ENCODE results near the gene OGFOD3.
"Not testable (repeated sequence)": the region's sequence is repeated elsewhere in the genome, so short reads cannot be mapped to it uniquely, and the experiment has no call there.

OGFOD3 gene

GRCh38 chr17:82370471-82371332 lies 47.7 kb downstream of the OGFOD3 start:
- TF ChIP-seq L3MBTL2 (conservative IDR thresholded peaks at IDR 0.05) (peak; percentile 63), ELF4 (IDR thresholded peaks at IDR 0.05) (no peak)
- POLR2A ChIA-PET, result interaction anchor here (1.2 kb wide), 1 partner anchor 13 kb away, joined by 3 read pairs; no protein-coding TSS in a partner anchor
- no peak for DNase-seq (ENCODE audit: extremely low spot score)
- CTCF ChIA-PET, result interaction anchor here (0.7 kb wide), 1 partner anchor 288 kb away, joined by 3 read pairs; no protein-coding TSS in a partner anchor

- DNase-seq (ENCODE audit: extremely low spot score), result no peak
- no peak for TF ChIP-seq HDGF (IDR thresholded peaks at IDR 0.05; ENCODE audit: borderline replicate concordance)
- TF ChIP-seq LEF1 (IDR thresholded peaks at IDR 0.05; ENCODE audit: borderline replicate concordance), result no peak
- peak; percentile 40; the same call in 1 of the 2 replicates for TF ChIP-seq ZNF384 (IDR thresholded peaks at IDR 0.05)
- CTCF ChIA-PET, result no interaction called here
- POLR2A ChIA-PET, result interaction anchor here (1.2 kb wide), 1 partner anchor 14 kb away, joined by 3 read pairs; no protein-coding TSS in a partner anchor
These were observed 49.2 kb downstream of the OGFOD3 start for GRCh38 chr17:82369211-82369610.

GRCh38 chr17:82367724-82368524 lies 50.5 kb downstream of the OGFOD3 start:
- POLR2A ChIA-PET, result interaction anchor here (1.0 to 2.5 kb wide), 2 partner anchors 10 to 11 kb away, joined by 4 to 22 read pairs; partner anchors contain the start of gene TEX19
- CTCF ChIA-PET, result interaction anchor here (0.6 kb wide), 1 partner anchor 337 kb away, joined by 5 read pairs; no protein-coding TSS in a partner anchor
- TF ChIP-seq CTBP1 (IDR thresholded peaks at IDR 0.05; ENCODE audit: borderline replicate concordance) (no peak), ZNF384 (IDR thresholded peaks at IDR 0.05) (no peak), HDGF (IDR thresholded peaks at IDR 0.05; ENCODE audit: borderline replicate concordance) (no peak), FOXK2 (IDR thresholded peaks at IDR 0.05) (no peak), FOXA1 (IDR thresholded peaks at IDR 0.05) (no peak), SP1 (IDR thresholded peaks at IDR 0.05) (no peak), PKNOX1 (IDR thresholded peaks at IDR 0.05) (no peak; the same call in 1 of the 2 replicates)
- DNase-seq (ENCODE audit: extremely low spot score), result peak; percentile 92

GRCh38 chr17:82366749-82367148 lies 51.6 kb downstream of the OGFOD3 start:
- no peak for DNase-seq (ENCODE audit: extremely low spot score)
- TF ChIP-seq BHLHE40 (IDR thresholded peaks at IDR 0.05; ENCODE audit: borderline replicate concordance) (no peak), PKNOX1 (IDR thresholded peaks at IDR 0.05) (peak; percentile 23; the same call in 1 of the 2 replicates)
- CTCF ChIA-PET, result interaction anchor here (0.9 to 1.0 kb wide), 2 partner anchors 8 to 48 kb away, joined by 3 to 4 read pairs; no protein-coding TSS in a partner anchor
- POLR2A ChIA-PET, result interaction anchor here (0.7 to 2.5 kb wide), 6 partner anchors 9 to 152 kb away, joined by 3 to 22 read pairs (median 4); partner anchors contain the start of genes CD7, HEXD and TEX19

DNA sequence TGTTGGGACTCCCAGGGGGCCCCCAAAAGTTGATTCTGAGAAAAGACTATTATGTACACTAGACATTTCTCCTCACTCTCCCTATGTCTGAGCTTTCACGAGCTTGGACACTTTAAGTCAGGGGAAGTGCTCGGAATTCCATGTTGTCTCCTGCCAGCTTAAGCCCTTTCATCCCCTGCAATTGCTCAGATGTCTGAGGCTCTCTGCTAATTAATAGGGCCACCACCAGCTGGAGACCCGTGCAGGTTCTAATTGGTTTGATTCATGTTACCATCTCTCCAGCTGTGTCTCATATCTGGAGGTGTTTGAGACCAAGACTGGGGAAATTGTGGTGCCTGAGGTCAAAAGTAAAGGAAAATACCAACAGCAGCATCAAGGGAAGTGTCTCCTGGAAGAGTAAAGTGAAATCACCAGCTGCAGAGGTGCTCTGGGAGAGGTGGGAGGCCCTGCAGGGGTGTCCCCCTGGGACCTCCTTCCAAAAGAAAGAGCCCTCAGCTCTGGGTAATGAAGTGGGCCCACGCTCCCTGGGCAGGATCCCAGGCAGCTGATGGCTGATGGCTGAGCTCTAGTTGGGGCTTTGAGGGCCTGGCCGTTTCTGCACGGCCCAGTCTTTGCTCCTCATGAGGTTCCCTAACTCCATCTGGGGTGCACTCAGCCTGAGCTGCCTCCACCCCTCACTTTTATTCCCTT lies 52.6 kb downstream of the OGFOD3 start:
- POLR2A ChIA-PET, result interaction anchor here (0.7 to 1.6 kb wide), 4 partner anchors 26 to 153 kb away, joined by 3 to 6 read pairs (median 4); partner anchors contain the start of genes CD7 and HEXD
- CTCF ChIA-PET, result interaction anchor here (0.6 to 1.0 kb wide), 2 partner anchors 13 to 644 kb away, joined by 3 read pairs; no protein-coding TSS in a partner anchor
- DNase-seq (ENCODE audit: extremely low spot score), result no peak
- TF ChIP-seq ZNF384 (IDR thresholded peaks at IDR 0.05) (no peak), PKNOX1 (IDR thresholded peaks at IDR 0.05) (no peak), BHLHE40 (IDR thresholded peaks at IDR 0.05; ENCODE audit: borderline replicate concordance) (no peak), TARDBP (IDR thresholded peaks at IDR 0.05) (no peak), CTBP1 (IDR thresholded peaks at IDR 0.05; ENCODE audit: borderline replicate concordance) (no peak), L3MBTL2 (conservative IDR thresholded peaks at IDR 0.05) (no peak), ELF4 (IDR thresholded peaks at IDR 0.05) (no peak)

DNA sequence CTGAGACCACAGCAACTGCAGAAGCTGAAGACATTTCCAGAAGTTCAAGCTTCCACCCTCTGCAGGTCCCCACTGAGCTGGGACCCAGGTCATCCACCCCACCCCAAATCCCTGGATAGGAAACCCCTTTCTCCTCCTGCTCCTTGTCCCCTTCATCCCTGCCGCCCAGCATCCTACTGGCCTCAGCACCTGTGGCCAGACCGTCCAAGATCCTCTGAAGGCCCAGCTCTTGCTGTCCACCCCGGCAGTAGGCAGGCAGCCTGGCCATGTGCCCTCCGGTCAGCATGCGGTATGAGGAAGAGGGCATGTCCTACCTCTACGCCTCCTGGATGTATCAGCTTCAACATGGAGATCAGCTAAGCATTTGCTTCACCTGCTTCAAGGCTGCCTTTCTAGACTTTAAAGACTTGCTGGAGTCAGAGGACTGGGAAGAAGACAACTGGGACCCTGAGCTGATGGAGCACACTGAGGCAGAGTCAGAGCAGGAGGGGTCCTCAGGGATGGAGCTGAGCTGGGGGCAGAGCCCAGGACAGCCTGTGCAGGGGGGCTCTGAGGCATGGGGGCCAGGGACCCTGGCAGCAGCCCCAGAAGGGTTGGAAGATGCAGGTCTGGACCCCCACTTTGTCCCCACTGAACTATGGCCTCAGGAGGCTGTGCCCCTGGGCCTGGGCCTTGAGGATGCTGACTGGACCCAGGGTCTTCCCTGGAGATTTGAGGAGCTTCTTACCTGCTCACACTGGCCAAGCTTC lies 56.3 kb downstream of the OGFOD3 start:
- POLR2A ChIA-PET, result interaction anchor here (1.0 kb wide), 1 partner anchor 16 kb away, joined by 3 read pairs; no protein-coding TSS in a partner anchor
- CTCF ChIA-PET, result no interaction called here
- TF ChIP-seq ZNF384 (IDR thresholded peaks at IDR 0.05), result no peak
- no peak for TF ChIP-seq NFRKB (IDR thresholded peaks at IDR 0.05)
- TF ChIP-seq FOXA1 (IDR thresholded peaks at IDR 0.05), result no peak
- TF ChIP-seq HDGF (IDR thresholded peaks at IDR 0.05; ENCODE audit: borderline replicate concordance), result no peak
- no peak for TF ChIP-seq L3MBTL2 (conservative IDR thresholded peaks at IDR 0.05)
- no peak for TF ChIP-seq ELF4 (IDR thresholded peaks at IDR 0.05)
- no peak for TF ChIP-seq LEF1 (IDR thresholded peaks at IDR 0.05; ENCODE audit: borderline replicate concordance)
- TF ChIP-seq FOXK2 (IDR thresholded peaks at IDR 0.05), result no peak
- no peak for DNase-seq (ENCODE audit: extremely low spot score)

GRCh38 chr17:82359451-82360074 lies 58.8 kb downstream of the OGFOD3 start:
- DNase-seq (ENCODE audit: extremely low spot score), result not testable (repeated sequence)
- ChIA-PET POLR2A (interaction anchor here (1.6 to 4.0 kb wide), 2 partner anchors 8 to 10 kb away, joined by 5 to 22 read pairs; no protein-coding TSS in a partner anchor), CTCF (interaction anchor here (1.0 kb wide), 1 partner anchor 115 kb away, joined by 7 read pairs; no protein-coding TSS in a partner anchor)
